HUES48 (cell line): Measurements from ENCODE around the gene PBX4.

ENCODE experiments used
- H3K27ac ChIP-seq: one replicate; pipeline ENCODE4 v1.7.0; 2013; ENCODE audit warnings: low read depth, low read length, inconsistent platforms
- H3K27me3 ChIP-seq: 2 replicates; pipeline ENCODE4 v1.6.1; 2013; ENCODE audit warnings: mild to moderate bottlenecking, low read length; ENCODE audit not compliant: control insufficient read depth, insufficient read depth
- H3K36me3 ChIP-seq: 2 replicates; pipeline ENCODE4 v1.6.1; 2013; ENCODE audit warnings: low read length; ENCODE audit not compliant: control insufficient read depth, insufficient read depth
- H3K4me1 ChIP-seq: 2 replicates; pipeline ENCODE4 v1.6.1; 2013; ENCODE audit warnings: mild to moderate bottlenecking, low read length; ENCODE audit not compliant: control insufficient read depth, insufficient read depth
- H3K4me3 ChIP-seq: 2 replicates; pipeline ENCODE4 v1.5.1; 2013; ENCODE audit warnings: mild to moderate bottlenecking, low read depth, low read length
- H3K9ac ChIP-seq: 2 replicates; pipeline ENCODE4 v1.6.1; 2013; ENCODE audit warnings: mild to moderate bottlenecking, low read depth, low read length, moderate library complexity
- H3K9me3 ChIP-seq: 2 replicates; pipeline ENCODE4 v1.6.1; 2013; ENCODE audit warnings: low read length; ENCODE audit not compliant: control insufficient read depth, insufficient read depth

PBX4 gene

DNA sequence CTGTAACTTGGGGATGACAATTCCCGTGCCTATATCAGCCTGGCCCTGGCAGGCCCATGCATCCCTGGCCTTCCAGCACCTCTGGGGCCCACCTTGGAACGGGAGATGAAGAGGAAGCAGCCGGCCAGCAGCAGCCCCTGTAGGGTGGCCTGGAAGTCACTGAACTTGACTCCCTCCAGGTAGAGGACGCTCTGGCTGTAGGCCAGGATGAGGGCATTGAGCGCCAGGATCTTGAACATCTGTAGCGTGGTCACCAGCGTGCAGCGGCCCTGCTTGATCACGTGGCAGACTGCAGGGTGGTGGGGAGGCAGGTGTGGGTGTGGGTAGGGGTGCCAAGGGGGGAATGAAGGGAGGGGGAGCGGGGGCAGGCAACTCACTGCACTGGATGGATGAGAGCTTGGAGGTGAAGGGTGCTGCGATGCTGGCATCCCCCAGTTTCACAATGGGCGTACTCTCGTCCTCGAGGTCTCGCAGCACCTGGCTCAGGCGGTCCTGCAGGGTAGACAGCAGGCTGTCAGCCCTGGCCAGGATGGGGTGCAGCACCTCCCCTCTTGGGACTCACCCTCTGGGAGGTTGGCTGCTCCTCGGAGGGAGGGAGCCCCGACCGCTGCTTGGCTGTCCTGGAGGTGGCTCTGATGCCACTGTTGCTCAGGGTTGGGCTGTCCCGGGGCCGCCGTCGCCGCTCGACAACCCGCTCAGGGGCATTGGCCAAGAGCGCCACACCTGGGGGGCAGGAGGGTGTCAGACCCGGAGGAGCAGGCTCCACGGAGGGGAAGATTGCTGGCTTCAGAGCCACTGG, 28.7 kb upstream of the PBX4 start:
- H3K4me1 ChIP-seq = no peaks in the 10 kb centered on the region
- H3K36me3 ChIP-seq = peaks cover 77% of the 10 kb centered on the region
- no peak overlapping the region for H3K9ac ChIP-seq

GRCh38 chr19:19645233-19645870, 26.9 kb upstream of the PBX4 start:
- peaks cover 59% of the 10 kb centered on the region for H3K36me3 ChIP-seq
- no peaks in the 10 kb centered on the region for H3K4me1 ChIP-seq
- H3K4me3 ChIP-seq = no peak overlapping the region
- H3K27ac ChIP-seq = no peak overlapping the region
- H3K27me3 ChIP-seq = no peaks in the 10 kb centered on the region
- H3K9ac ChIP-seq = no peak overlapping the region
- H3K9me3 ChIP-seq = no peaks in the 10 kb centered on the region

More for the DNA sequence above, 28.7 kb upstream of the PBX4 start:
- H3K9me3 ChIP-seq = no peaks in the 10 kb centered on the region
- H3K27ac ChIP-seq = no peak overlapping the region
- H3K4me3 ChIP-seq = no peak overlapping the region
- H3K27me3 ChIP-seq = no peaks in the 10 kb centered on the region

DNA sequence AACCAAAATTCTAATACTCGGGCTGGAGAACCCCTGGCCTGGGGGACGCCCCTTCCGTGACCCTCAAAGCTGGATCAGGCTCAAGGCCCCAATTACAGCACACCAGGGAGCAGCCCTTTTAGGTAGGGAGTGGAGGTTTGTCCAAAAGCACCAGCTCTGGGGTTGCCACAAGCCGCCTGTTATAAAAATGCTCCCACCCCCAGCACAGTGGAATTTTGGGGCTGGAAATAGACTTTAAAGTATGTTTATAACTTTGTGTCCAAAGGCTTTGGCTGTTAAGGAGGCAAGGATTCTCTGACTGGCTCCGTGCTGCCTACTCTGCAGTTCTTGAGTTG, 25.5 kb upstream of the PBX4 start:
- H3K27ac ChIP-seq = peak overlapping the region; percentile 85
- H3K9me3 ChIP-seq = no peaks in the 10 kb centered on the region
- no peak overlapping the region for H3K9ac ChIP-seq
- no peaks in the 10 kb centered on the region for H3K4me1 ChIP-seq
- H3K27me3 ChIP-seq = no peaks in the 10 kb centered on the region
- no peak overlapping the region for H3K4me3 ChIP-seq
- H3K36me3 ChIP-seq = peaks cover 45% of the 10 kb centered on the region

GRCh38 chr19:19643158-19644053, 24.9 kb upstream of the PBX4 start, which contains the start of gene GMIP:
Gene GMIP, minus strand, starts transcription at chr19:19643657. Its CDS starts 128 bp downstream, at chr19:19643529.
- Histone ChIP-seq H3K4me1 (no peaks in the 10 kb centered on the region), H3K27ac (peak within 1 kb of the TSS; percentile 85), H3K36me3 (peaks cover 42% of the 10 kb centered on the region), H3K9ac (peak within 1 kb of the TSS; percentile 47; the same call in 1 of the 2 replicates), H3K9me3 (no peaks in the 10 kb centered on the region), H3K4me3 (peak within 1 kb of the TSS; percentile 80), H3K27me3 (no peaks in the 10 kb centered on the region)

GRCh38 chr19:19642506-19643157, 24.1 kb upstream of the PBX4 start:
- Histone ChIP-seq H3K9me3 (no peaks in the 10 kb centered on the region), H3K27ac (no peak overlapping the region), H3K27me3 (no peaks in the 10 kb centered on the region), H3K36me3 (peaks cover 34% of the 10 kb centered on the region), H3K4me3 (peak overlapping the region; percentile 80), H3K4me1 (no peaks in the 10 kb centered on the region; the same call in 1 of the 2 replicates), H3K9ac (peak overlapping the region; percentile 9; the same call in 1 of the 2 replicates)

- Histone ChIP-seq H3K4me1 (no peaks in the 10 kb centered on the region; the same call in 1 of the 2 replicates), H3K9me3 (no peaks in the 10 kb centered on the region), H3K4me3 (no peak overlapping the region; the same call in 1 of the 2 replicates), H3K27ac (no peak overlapping the region), H3K27me3 (no peaks in the 10 kb centered on the region), H3K9ac (no peak overlapping the region), H3K36me3 (peaks cover 24% of the 10 kb centered on the region)
These were observed 19.2 kb upstream of the PBX4 start for GRCh38 chr19:19637523-19638251.

- H3K27ac ChIP-seq = no peak overlapping the region
- no peaks in the 10 kb centered on the region for H3K27me3 ChIP-seq
- no peak overlapping the region; the same call in 1 of the 2 replicates for H3K4me3 ChIP-seq
- no peaks in the 10 kb centered on the region for H3K9me3 ChIP-seq
- H3K9ac ChIP-seq = no peak overlapping the region
- peaks cover 24% of the 10 kb centered on the region for H3K36me3 ChIP-seq
- no peaks in the 10 kb centered on the region; the same call in 1 of the 2 replicates for H3K4me1 ChIP-seq
These were observed 18.7 kb upstream of the PBX4 start for GRCh38 chr19:19637186-19637522.

DNA sequence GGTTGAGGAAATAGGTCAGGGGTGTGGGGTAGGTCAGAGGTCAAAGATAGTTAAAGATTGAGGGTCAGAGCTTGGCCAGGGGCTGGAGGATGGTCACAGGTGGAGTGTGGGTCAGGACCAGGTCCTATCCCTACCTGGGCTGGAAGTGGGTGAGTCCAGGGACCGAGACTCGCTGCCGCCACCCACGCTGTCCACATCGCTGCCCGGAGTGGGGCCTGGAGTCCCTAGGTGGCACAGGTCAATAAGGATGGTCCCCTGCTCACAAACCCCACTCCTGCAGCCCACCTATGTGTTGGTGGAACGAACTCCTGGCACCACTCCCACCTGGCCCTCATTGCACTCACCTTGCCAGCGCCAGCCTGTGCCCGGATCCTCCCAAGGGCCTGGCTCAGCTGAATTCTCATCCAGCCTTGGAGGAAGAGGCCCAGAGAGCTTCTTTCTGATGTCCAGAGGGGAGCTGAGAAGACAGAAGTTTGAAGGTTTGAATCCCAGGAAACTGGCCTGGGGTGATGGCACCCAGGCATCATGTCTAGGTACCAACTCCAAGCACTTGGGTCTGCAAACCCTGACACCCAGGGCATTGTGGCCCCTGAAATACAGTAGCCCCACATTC, 18.2 kb upstream of the PBX4 start:
- H3K4me3 ChIP-seq = no peak overlapping the region
- no peak overlapping the region for H3K27ac ChIP-seq
- H3K9me3 ChIP-seq = no peaks in the 10 kb centered on the region
- no peak overlapping the region for H3K9ac ChIP-seq
- H3K27me3 ChIP-seq = no peaks in the 10 kb centered on the region
- H3K36me3 ChIP-seq = peaks cover 24% of the 10 kb centered on the region
- no peaks in the 10 kb centered on the region; the same call in 1 of the 2 replicates for H3K4me1 ChIP-seq

DNA sequence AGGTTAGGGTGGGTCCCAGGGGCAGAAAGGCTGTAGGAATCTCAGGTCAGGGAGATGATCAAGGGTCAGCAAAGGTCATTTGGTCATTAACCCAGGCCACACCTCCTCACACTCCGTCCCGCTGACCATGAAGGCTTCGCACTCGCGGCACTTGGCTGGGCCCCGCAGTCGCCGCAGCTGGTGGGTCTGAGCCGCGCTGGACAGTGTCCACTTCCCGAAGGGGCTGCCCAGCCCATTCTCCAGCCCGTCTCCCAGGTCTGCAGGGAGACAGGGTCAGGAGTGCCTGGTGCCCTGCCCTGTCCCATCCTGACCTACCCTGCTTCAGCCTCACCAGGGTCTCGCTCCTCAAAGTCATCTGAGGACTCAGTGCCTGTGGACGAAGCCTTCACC, 16.8 kb upstream of the PBX4 start:
- Histone ChIP-seq H3K27ac (no peak overlapping the region), H3K36me3 (peaks cover 24% of the 10 kb centered on the region), H3K4me1 (no peaks in the 10 kb centered on the region; the same call in 1 of the 2 replicates), H3K9ac (no peak overlapping the region), H3K9me3 (no peaks in the 10 kb centered on the region), H3K4me3 (no peak overlapping the region), H3K27me3 (no peaks in the 10 kb centered on the region)
